ENCODE measurements around the gene MAP3K7. TPM values are rescaled to one million over a fixed set of nuclear protein-coding genes. Genes with fewer than 3 reads are reported as not detected.

MAP3K7 gene
- total and polyA plus RNA-seq, 5 donors from 2014 or later, result 21.1 to 27.9 (median 24.6) TPM

GRCh38 chr6:90496258-90497016, 90.4 kb downstream of the MAP3K7 start:
- no peaks in the 10 kb centered on the region for H3K36me3 Mint-ChIP-seq
- H3K4me1 ChIP-seq (ENCODE audit: control insufficient read depth, insufficient read depth, low read length, poor library complexity, severe bottlenecking), result no peaks in the 10 kb centered on the region
- H3K27ac ChIP-seq (ENCODE audit: insufficient read depth, low read length, poor library complexity, severe bottlenecking), result no peak overlapping the region
- peaks cover 54% of the 10 kb centered on the region for H3K27me3 Mint-ChIP-seq
- peak overlapping the region in 1 of 3 donors; percentile 58 for H3K27ac Mint-ChIP-seq
- no peak for DNase-seq
- H3K4me3 Mint-ChIP-seq, result no peak overlapping the region
- H3K27me3 ChIP-seq (ENCODE audit: control insufficient read depth, insufficient read depth, low read length), result peaks cover 13% of the 10 kb centered on the region
- no peaks in the 10 kb centered on the region for H3K36me3 ChIP-seq (ENCODE audit: control insufficient read depth, insufficient read depth, low read length)
- H3K9me3 Mint-ChIP-seq, result peaks cover 0 to 2% (median 0%) of the 10 kb centered on the region in 7 donors
- no peaks in the 10 kb centered on the region for H3K9me3 ChIP-seq (ENCODE audit: control insufficient read depth in 2 of 2, low read length in 2 of 2)
- H3K4me1 Mint-ChIP-seq, result peaks cover 0 to 3% (median 0%) of the 10 kb centered on the region in 4 donors
- ATAC-seq (ENCODE audit: low read depth in 2 of 2), result no peak
- no peak overlapping the region for H3K4me3 ChIP-seq (ENCODE audit: low read depth, low read length)

GRCh38 chr6:90495216-90495817, 91.6 kb downstream of the MAP3K7 start:
- no peak for ATAC-seq (ENCODE audit: low read depth in 2 of 2)
- no peaks in the 10 kb centered on the region for H3K36me3 Mint-ChIP-seq

GRCh38 chr6:90494067-90494780, 92.6 kb downstream of the MAP3K7 start:
- H3K9me3 ChIP-seq (ENCODE audit: control insufficient read depth in 2 of 2, low read length in 2 of 2), result no peaks in the 10 kb centered on the region
- H3K4me3 ChIP-seq (ENCODE audit: low read depth, low read length), result no peak overlapping the region
- H3K36me3 ChIP-seq (ENCODE audit: control insufficient read depth, insufficient read depth, low read length), result no peaks in the 10 kb centered on the region
- peaks cover 20% of the 10 kb centered on the region for H3K27me3 ChIP-seq (ENCODE audit: control insufficient read depth, insufficient read depth, low read length)
- ATAC-seq (ENCODE audit: low read depth in 2 of 2) (no peak), DNase-seq (no peak)
- H3K36me3 Mint-ChIP-seq, result no peaks in the 10 kb centered on the region
- no peaks in the 10 kb centered on the region for H3K4me1 ChIP-seq (ENCODE audit: control insufficient read depth, insufficient read depth, low read length, poor library complexity, severe bottlenecking)
- H3K4me1 Mint-ChIP-seq, result peaks cover 0 to 3% (median 0%) of the 10 kb centered on the region in 4 donors
- no peak overlapping the region for H3K27ac Mint-ChIP-seq
- peaks cover 0 to 2% (median 0%) of the 10 kb centered on the region in 7 donors for H3K9me3 Mint-ChIP-seq
- no peak overlapping the region for H3K4me3 Mint-ChIP-seq
- H3K27me3 Mint-ChIP-seq, result peaks cover 61% of the 10 kb centered on the region
- H3K27ac ChIP-seq (ENCODE audit: insufficient read depth, low read length, poor library complexity, severe bottlenecking), result no peak overlapping the region

More at GRCh38 chr6:90495216-90495817, 91.6 kb downstream of the MAP3K7 start:
- no peaks in the 10 kb centered on the region for H3K4me1 ChIP-seq (ENCODE audit: control insufficient read depth, insufficient read depth, low read length, poor library complexity, severe bottlenecking)
- Mint-ChIP-seq H3K27ac (no peak overlapping the region), H3K4me3 (no peak overlapping the region), H3K27me3 (peaks cover 55% of the 10 kb centered on the region), H3K9me3 (peaks cover 0 to 2% (median 0%) of the 10 kb centered on the region in 7 donors), H3K4me1 (peaks cover 0 to 3% (median 0%) of the 10 kb centered on the region in 4 donors)
- H3K9me3 ChIP-seq (ENCODE audit: control insufficient read depth in 2 of 2, low read length in 2 of 2), result no peaks in the 10 kb centered on the region
- no peak overlapping the region for H3K27ac ChIP-seq (ENCODE audit: insufficient read depth, low read length, poor library complexity, severe bottlenecking)
- peaks cover 14% of the 10 kb centered on the region for H3K27me3 ChIP-seq (ENCODE audit: control insufficient read depth, insufficient read depth, low read length)
- DNase-seq, result no peak
- no peaks in the 10 kb centered on the region for H3K36me3 ChIP-seq (ENCODE audit: control insufficient read depth, insufficient read depth, low read length)
- no peak overlapping the region for H3K4me3 ChIP-seq (ENCODE audit: low read depth, low read length)

GRCh38 chr6:90493332-90493731, 93.5 kb downstream of the MAP3K7 start:
- H3K27me3 ChIP-seq (ENCODE audit: control insufficient read depth, insufficient read depth, low read length), result peaks cover 22% of the 10 kb centered on the region
- H3K9me3 Mint-ChIP-seq, result peaks cover 0 to 2% (median 0%) of the 10 kb centered on the region in 7 donors
- no peak overlapping the region for H3K4me3 Mint-ChIP-seq
- H3K27ac ChIP-seq (ENCODE audit: insufficient read depth, low read length, poor library complexity, severe bottlenecking), result no peak overlapping the region
- H3K4me3 ChIP-seq (ENCODE audit: low read depth, low read length), result no peak overlapping the region
- peak overlapping the region in 1 of 3 donors; percentile 36 for H3K27ac Mint-ChIP-seq
- H3K27me3 Mint-ChIP-seq, result peaks cover 54% of the 10 kb centered on the region
- H3K36me3 Mint-ChIP-seq, result no peaks in the 10 kb centered on the region
- no peaks in the 10 kb centered on the region for H3K36me3 ChIP-seq (ENCODE audit: control insufficient read depth, insufficient read depth, low read length)
- ATAC-seq (ENCODE audit: low read depth in 2 of 2), result no peak
- H3K9me3 ChIP-seq (ENCODE audit: control insufficient read depth in 2 of 2, low read length in 2 of 2), result no peaks in the 10 kb centered on the region
- DNase-seq, result no peak
- H3K4me1 ChIP-seq (ENCODE audit: control insufficient read depth, insufficient read depth, low read length, poor library complexity, severe bottlenecking), result no peaks in the 10 kb centered on the region
- H3K4me1 Mint-ChIP-seq, result peaks cover 0 to 3% (median 0%) of the 10 kb centered on the region in 4 donors

GRCh38 chr6:90492798-90493197, 94.1 kb downstream of the MAP3K7 start:
- H3K4me1 ChIP-seq (ENCODE audit: control insufficient read depth, insufficient read depth, low read length, poor library complexity, severe bottlenecking), result no peaks in the 10 kb centered on the region
- Mint-ChIP-seq H3K27me3 (peaks cover 54% of the 10 kb centered on the region), H3K4me3 (no peak overlapping the region), H3K36me3 (no peaks in the 10 kb centered on the region), H3K4me1 (peaks cover 0 to 3% (median 0%) of the 10 kb centered on the region in 4 donors), H3K9me3 (peaks cover 0 to 2% (median 0%) of the 10 kb centered on the region in 7 donors), H3K27ac (peak overlapping the region in 1 of 3 donors; percentile 36)
- no peak overlapping the region for H3K27ac ChIP-seq (ENCODE audit: insufficient read depth, low read length, poor library complexity, severe bottlenecking)
- H3K36me3 ChIP-seq (ENCODE audit: control insufficient read depth, insufficient read depth, low read length), result no peaks in the 10 kb centered on the region
- ATAC-seq (ENCODE audit: low read depth in 2 of 2), result no peak
- DNase-seq, result no peak
- no peak overlapping the region for H3K4me3 ChIP-seq (ENCODE audit: low read depth, low read length)
- peaks cover 24% of the 10 kb centered on the region for H3K27me3 ChIP-seq (ENCODE audit: control insufficient read depth, insufficient read depth, low read length)
- no peaks in the 10 kb centered on the region for H3K9me3 ChIP-seq (ENCODE audit: control insufficient read depth in 2 of 2, low read length in 2 of 2)

GRCh38 chr6:90492369-90492768, 94.5 kb downstream of the MAP3K7 start:
- DNase-seq, result no peak
- no peaks in the 10 kb centered on the region for H3K36me3 Mint-ChIP-seq
- H3K4me3 ChIP-seq (ENCODE audit: low read depth, low read length), result no peak overlapping the region

GRCh38 chr6:90490030-90490716, 96.7 kb downstream of the MAP3K7 start:
- H3K9me3 ChIP-seq (ENCODE audit: control insufficient read depth in 2 of 2, low read length in 2 of 2), result no peaks in the 10 kb centered on the region
- no peak for ATAC-seq (ENCODE audit: low read depth in 2 of 2)
- H3K4me3 ChIP-seq (ENCODE audit: low read depth, low read length), result no peak overlapping the region
- Mint-ChIP-seq H3K27me3 (peaks cover 53% of the 10 kb centered on the region), H3K4me1 (peaks cover 0 to 3% (median 0%) of the 10 kb centered on the region in 4 donors), H3K4me3 (no peak overlapping the region), H3K27ac (no peak overlapping the region), H3K36me3 (no peaks in the 10 kb centered on the region), H3K9me3 (peaks cover 0 to 4% (median 0%) of the 10 kb centered on the region in 7 donors)
- H3K27me3 ChIP-seq (ENCODE audit: control insufficient read depth, insufficient read depth, low read length), result peaks cover 30% of the 10 kb centered on the region
- no peaks in the 10 kb centered on the region for H3K4me1 ChIP-seq (ENCODE audit: control insufficient read depth, insufficient read depth, low read length, poor library complexity, severe bottlenecking)
- H3K27ac ChIP-seq (ENCODE audit: insufficient read depth, low read length, poor library complexity, severe bottlenecking), result no peak overlapping the region
- no peaks in the 10 kb centered on the region for H3K36me3 ChIP-seq (ENCODE audit: control insufficient read depth, insufficient read depth, low read length)
- DNase-seq, result no peak

More at GRCh38 chr6:90492369-90492768, 94.5 kb downstream of the MAP3K7 start:
- H3K27ac Mint-ChIP-seq, result no peak overlapping the region
- no peak overlapping the region for H3K4me3 Mint-ChIP-seq
- peaks cover 54% of the 10 kb centered on the region for H3K27me3 Mint-ChIP-seq
- Histone ChIP-seq H3K27ac (ENCODE audit: insufficient read depth, low read length, poor library complexity, severe bottlenecking) (no peak overlapping the region), H3K36me3 (ENCODE audit: control insufficient read depth, insufficient read depth, low read length) (no peaks in the 10 kb centered on the region), H3K4me1 (ENCODE audit: control insufficient read depth, insufficient read depth, low read length, poor library complexity, severe bottlenecking) (no peaks in the 10 kb centered on the region), H3K9me3 (ENCODE audit: control insufficient read depth in 2 of 2, low read length in 2 of 2) (no peaks in the 10 kb centered on the region), H3K27me3 (ENCODE audit: control insufficient read depth, insufficient read depth, low read length) (peaks cover 28% of the 10 kb centered on the region)
- ATAC-seq (ENCODE audit: low read depth in 2 of 2), result no peak
- peaks cover 0 to 2% (median 0%) of the 10 kb centered on the region in 7 donors for H3K9me3 Mint-ChIP-seq
- peaks cover 0 to 3% (median 0%) of the 10 kb centered on the region in 4 donors for H3K4me1 Mint-ChIP-seq

Data from CD4-positive, CD25-positive, alpha-beta regulatory T cell (primary cell).